K562 (cell line): ENCODE measurements around the gene LDB2. TPM values are rescaled to one million over a fixed set of nuclear protein-coding genes. Genes with fewer than 3 reads are reported as not detected.

Experiments used
- ATAC-seq: fragments of 200-7000 bp; cut with Tn5 transposase; 3 replicates; pipeline ENCODE4 v1.9.1; 2020; ENCODE audit warnings: moderate library complexity
- BruUV-seq: library from RNA; stranded (reverse); fragments of 400-500 nt; replicated peaks from 2 replicates; lab custom pipeline; 2021; lab: Mats Ljungman, UMichigan
- CTCF ChIA-PET: fragments of 300-600 bp; formaldehyde crosslinking; extraction: SDS; loops from one replicate; lab custom pipeline; 2021; ENCODE audit warnings: low intra/inter-chr PET ratio; lab: Yijun Ruan, JAX
- POLR2A ChIA-PET: fragments of 300-600, 350-650 bp; sonication (Branson Sonifier 250); formaldehyde crosslinking; extraction: SDS; loops from one replicate; lab custom pipeline; 2021; ENCODE audit warnings: antibody characterized with exemption, inconsistent platforms; lab: Yijun Ruan, JAX
- DNase-seq, 4 experiments: peaks; one replicate each; pipeline versions ENCODE4 v3.0.0 to v3.0.0-alpha.2; 2011 to 2018; ENCODE audit warnings: low spot score in 3 of 4, mixed read lengths in 3 of 4; ENCODE audit errors: extremely low read depth in 1 of 4
- FAIRE-seq: peaks from 2 replicates; lab custom pipeline; 2011; peaks lifted over from hg19 to GRCh38; lab: Jason Lieb, UNC
- H2AFZ ChIP-seq: 2 replicates; pipeline ENCODE4 v1.6.0; 2011; ENCODE audit warnings: low read depth, low read length, control low read depth, inconsistent platforms
- H3K27ac ChIP-seq: fragments of 200-600 bp; 3 replicates; pipeline ENCODE4 v1.8.0; 2011; ENCODE audit warnings: low read depth, mild to moderate bottlenecking, control low read depth, inconsistent platforms, low read length, moderate library complexity, mixed read lengths; ENCODE audit errors: extremely low read depth
- H3K27me3 ChIP-seq, 2 experiments: fragments of 300-600 bp in 1 of 2; 2 replicates in 1 of 2; 3 replicates in 1 of 2; pipeline versions ENCODE4 v1.6.0 to v1.8.0; 2011; ENCODE audit warnings: inconsistent platforms in 2 of 2, low read length in 2 of 2, mild to moderate bottlenecking in 1 of 2, mixed read lengths in 1 of 2, moderate library complexity in 1 of 2; ENCODE audit not compliant: control insufficient read depth in 2 of 2, insufficient read depth in 2 of 2
- H3K36me3 ChIP-seq: fragments of 300-600 bp; 3 replicates; pipeline ENCODE4 v1.8.0; 2011; ENCODE audit warnings: mild to moderate bottlenecking, low read length, inconsistent platforms; ENCODE audit not compliant: control insufficient read depth, insufficient read depth
- H3K4me1 ChIP-seq, 2 experiments: fragments of 200-600 bp in 1 of 2; replicated peaks in 1 of 2; 2 replicates in 1 of 2; 3 replicates in 1 of 2; pipeline versions ENCODE4 v1.5.1 to v1.8.0; 2011; ENCODE audit warnings: inconsistent platforms in 2 of 2, low read length in 2 of 2, mild to moderate bottlenecking in 1 of 2, mixed read lengths in 1 of 2, moderate library complexity in 1 of 2; ENCODE audit not compliant: control insufficient read depth in 2 of 2, insufficient read depth in 2 of 2
- H3K4me2 ChIP-seq: 2 replicates; pipeline ENCODE4 v1.6.1; 2011; ENCODE audit warnings: low read length, control low read depth, inconsistent platforms, mixed read lengths; ENCODE audit not compliant: insufficient read depth
- H3K4me3 ChIP-seq: fragments of 200-600 bp; sonication (generic), shearing (Covaris generic); 2 replicates; pipeline ENCODE4 v1.5.1; 2016; ENCODE audit warnings: control low read depth, inconsistent platforms
- H3K79me2 ChIP-seq: fragments of 200-600 bp; 3 replicates; pipeline ENCODE4 v1.8.0; 2011; ENCODE audit warnings: low read length, inconsistent platforms; ENCODE audit not compliant: control insufficient read depth, insufficient read depth
- H3K9ac ChIP-seq, 2 experiments: 2 replicates each; pipeline versions ENCODE4 v1.6.0 to v1.6.1; 2011; ENCODE audit warnings: low read depth in 2 of 2, low read length in 2 of 2, control low read depth in 1 of 2, inconsistent platforms in 1 of 2, mild to moderate bottlenecking in 1 of 2, mixed read lengths in 1 of 2; ENCODE audit not compliant: insufficient read depth in 1 of 2
- H3K9me1 ChIP-seq: one replicate; pipeline ENCODE4 v1.6.0; 2011; ENCODE audit warnings: inconsistent platforms, mild to moderate bottlenecking, low read length, moderate library complexity; ENCODE audit not compliant: control insufficient read depth, insufficient read depth
- H3K9me3 ChIP-seq: replicated peaks from 2 replicates; pipeline ENCODE4 v1.5.1; 2011; ENCODE audit warnings: low read depth, low read length, inconsistent platforms; ENCODE audit not compliant: control insufficient read depth, insufficient read depth
- H4K20me1 ChIP-seq: replicated peaks from 2 replicates; pipeline ENCODE4 v1.6.1; 2011; ENCODE audit warnings: low read length, inconsistent platforms, mixed read lengths; ENCODE audit not compliant: control insufficient read depth, insufficient read depth
- CTBP1 ChIP-seq: fragments of 450-650 bp; IDR thresholded peaks from 2 replicates; pipeline ENCODE4 v1.6.1; 2016; ENCODE audit warnings: borderline replicate concordance
- SREBF2 ChIP-seq: sonication (generic); formaldehyde crosslinking; IDR thresholded peaks from 2 replicates; pipeline ENCODE4 v1.4.0; 2020; ENCODE audit warnings: mild to moderate bottlenecking, missing genetic modification reagents
- ZKSCAN1 ChIP-seq: fragments of 150-350 bp; IDR thresholded peaks from 2 replicates; pipeline ENCODE4 v1.6.1; 2016; ENCODE audit warnings: low read depth, low read length
- WGBS: fragments of 100-300 bp; shearing (Covaris generic); methylation state at CpG from one replicate; pipeline ENCODE4 v1.1.6; 2016; ENCODE audit warnings: low coverage, mixed read lengths; ENCODE audit not compliant: insufficient coverage; ENCODE audit errors: missing lambda C conversion rate; 5-methylcytosine and 5-hydroxymethylcytosine counted together
- in situ Hi-C: fragments of 300-500 bp; cut with MboI; formaldehyde crosslinking; loops from 4 replicates; pipeline ENCODE4 v1.15.0; 2018; ENCODE audit warnings: inconsistent platforms, mixed read lengths
- intact Hi-C: fragments of 100-400 bp; cut with micrococcal nuclease; formaldehyde crosslinking; loops from 2 replicates; pipeline ENCODE4 v1.14.2; 2022
- polyA plus RNA-seq, 8 experiments: library from polyadenylated mRNA; depleted of rRNA in 4 of 8; stranded (reverse) in 5 of 8; unstranded in 3 of 8; fragments of >200 nt; fragmentation: Nextera tagmentation in 2 of 8; fragmentation: Illumina TruSeq in 1 of 8; extraction: Ambion mirVana in 2 of 8; extraction: Trizol in 1 of 8; gene quantifications; 2 replicates each; pipeline versions ENCODE4 v1.2.1 to v1.2.3, GENCODE V29; 2011 to 2014; ENCODE audit warnings: inconsistent platforms in 1 of 8, missing spikeins in 1 of 8
- total RNA-seq, 7 experiments: library from RNA; depleted of rRNA in 6 of 7; stranded (reverse); fragments of >200 nt in 6 of 7; fragmentation: Illumina TruSeq in 2 of 7; extraction: Trizol in 2 of 7; gene quantifications; 2 replicates each; pipeline versions ENCODE4 v1.2.1 to v1.2.3, GENCODE V29; 2011 to 2021; ENCODE audit warnings: low replicate concordance in 1 of 7
- TF ChIP-seq, protein P1 (sequence below): fragments of 450-650 bp; formaldehyde crosslinking; IDR thresholded peaks from 2 replicates; pipeline ENCODE4 v1.4.0; 2020; ENCODE audit warnings: mild to moderate bottlenecking, moderate library complexity
- TF ChIP-seq, protein P2 (sequence below): sonication (generic); formaldehyde crosslinking; IDR thresholded peaks from 2 replicates; pipeline ENCODE4 v1.8.0; 2023; ENCODE audit warnings: mild to moderate bottlenecking, missing genetic modification reagents
- TF ChIP-seq, protein P3 (sequence below): fragments of 250-450 bp; sonication (Bioruptor Pico); IDR thresholded peaks from 2 replicates; pipeline ENCODE4 v1.4.0; 2020; ENCODE audit warnings: mild to moderate bottlenecking, moderate library complexity, borderline replicate concordance
- TF ChIP-seq, protein P4 (sequence below): fragments of 250-450 bp; sonication (Bioruptor Pico); IDR thresholded peaks from 2 replicates; pipeline ENCODE4 v1.8.0; 2022; ENCODE audit warnings: inconsistent platforms
- TF ChIP-seq, protein P5 (sequence below): fragments of 450-650 bp; IDR thresholded peaks from 2 replicates; pipeline ENCODE4 v1.6.1; 2017; ENCODE audit warnings: antibody characterized with exemption, mild to moderate bottlenecking

Gene LDB2
- total and polyA plus RNA-seq, 9 of the 15 experiments (the other 6 are each of a cell fraction or from before 2014, with no cell fraction given), result 0.10 to 0.20 TPM; not detected in 7

DNA sequence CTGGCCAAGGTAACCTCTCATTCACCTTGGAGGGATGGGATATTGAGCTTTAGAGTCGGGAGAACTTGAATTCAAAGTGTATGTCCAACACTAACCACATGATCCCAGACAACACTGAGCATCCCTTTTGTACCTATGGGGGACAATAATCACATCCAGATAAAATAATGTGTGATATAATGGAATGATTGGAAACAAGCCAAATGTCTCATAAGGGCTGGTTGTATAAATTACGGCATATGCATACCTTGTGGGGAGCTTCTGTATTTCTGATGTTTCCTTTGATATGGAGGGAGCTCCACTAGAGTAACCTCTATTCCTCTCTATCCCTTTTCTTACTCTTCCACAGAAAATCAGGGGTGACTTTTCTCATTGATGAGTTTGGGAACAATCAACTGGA, 40.7 kb upstream of the LDB2 start (continued):
- TF ChIP-seq, protein P1, sequence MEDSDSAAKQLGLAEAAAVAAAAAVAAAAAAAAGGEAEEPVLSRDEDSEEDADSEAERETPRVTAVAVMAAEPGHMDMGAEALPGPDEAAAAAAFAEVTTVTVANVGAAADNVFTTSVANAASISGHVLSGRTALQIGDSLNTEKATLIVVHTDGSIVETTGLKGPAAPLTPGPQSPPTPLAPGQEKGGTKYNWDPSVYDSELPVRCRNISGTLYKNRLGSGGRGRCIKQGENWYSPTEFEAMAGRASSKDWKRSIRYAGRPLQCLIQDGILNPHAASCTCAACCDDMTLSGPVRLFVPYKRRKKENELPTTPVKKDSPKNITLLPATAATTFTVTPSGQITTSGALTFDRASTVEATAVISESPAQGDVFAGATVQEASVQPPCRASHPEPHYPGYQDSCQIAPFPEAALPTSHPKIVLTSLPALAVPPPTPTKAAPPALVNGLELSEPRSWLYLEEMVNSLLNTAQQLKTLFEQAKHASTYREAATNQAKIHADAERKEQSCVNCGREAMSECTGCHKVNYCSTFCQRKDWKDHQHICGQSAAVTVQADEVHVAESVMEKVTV, result no peak
- TF ChIP-seq SREBF2, result no peak

DNA sequence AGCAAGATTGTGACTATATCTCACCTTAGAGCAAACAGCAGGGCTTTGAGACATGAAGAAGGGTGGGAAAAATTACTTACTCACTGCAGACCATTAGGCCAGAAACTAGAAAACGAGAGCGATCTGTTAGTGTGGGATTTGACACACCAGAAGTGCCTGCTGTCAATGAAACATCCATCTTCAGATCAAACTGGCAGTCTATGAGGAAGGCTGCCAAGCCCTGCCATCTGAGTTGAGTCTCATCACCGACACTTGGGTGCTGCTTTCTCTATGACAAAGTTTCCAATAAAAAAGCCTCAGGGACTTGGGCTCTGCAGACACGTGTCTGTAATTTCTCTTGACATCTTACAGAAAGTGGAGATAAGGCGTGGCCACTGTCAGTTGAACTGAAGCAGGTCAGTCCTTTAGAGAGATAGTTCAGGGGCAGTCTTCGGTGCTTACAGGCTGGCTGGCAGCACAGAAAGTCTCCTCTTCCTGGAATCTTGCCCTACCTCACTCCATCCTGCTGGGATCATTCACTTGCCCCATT, 40.1 kb upstream of the LDB2 start:
- no peak overlapping the region for H3K4me3 ChIP-seq
- ATAC-seq, result no peak
- H3K4me2 ChIP-seq, result no peak overlapping the region
- ChIA-PET POLR2A (no interaction called here), CTCF (no interaction called here)
- DNase-seq, result no peak
- no peak overlapping the region for H3K27ac ChIP-seq
- intact Hi-C loops (no loop called here), in situ Hi-C loops (no loop called here)
- H4K20me1 ChIP-seq, result no peaks in the 10 kb centered on the region
- H3K27me3 ChIP-seq, result peaks cover 0 to under 1% of the 10 kb centered on the region in 2 experiments; a peak in 1 of 5 replicates
- no peaks in the 10 kb centered on the region for H3K79me2 ChIP-seq
- H3K4me1 ChIP-seq, result no peaks in the 10 kb centered on the region
- H3K36me3 ChIP-seq, result no peaks in the 10 kb centered on the region
- FAIRE-seq, result no peak
- no TSS peak for BruUV-seq
- H2AFZ ChIP-seq, result no peak overlapping the region
- WGBS, result 0% methylated on average over 6 of the region's 6 CpGs
- H3K9ac ChIP-seq, result no peak overlapping the region
- H3K9me1 ChIP-seq, result no peaks in the 10 kb centered on the region
- H3K9me3 ChIP-seq, result no peaks in the 10 kb centered on the region
- TF ChIP-seq, protein P2, sequence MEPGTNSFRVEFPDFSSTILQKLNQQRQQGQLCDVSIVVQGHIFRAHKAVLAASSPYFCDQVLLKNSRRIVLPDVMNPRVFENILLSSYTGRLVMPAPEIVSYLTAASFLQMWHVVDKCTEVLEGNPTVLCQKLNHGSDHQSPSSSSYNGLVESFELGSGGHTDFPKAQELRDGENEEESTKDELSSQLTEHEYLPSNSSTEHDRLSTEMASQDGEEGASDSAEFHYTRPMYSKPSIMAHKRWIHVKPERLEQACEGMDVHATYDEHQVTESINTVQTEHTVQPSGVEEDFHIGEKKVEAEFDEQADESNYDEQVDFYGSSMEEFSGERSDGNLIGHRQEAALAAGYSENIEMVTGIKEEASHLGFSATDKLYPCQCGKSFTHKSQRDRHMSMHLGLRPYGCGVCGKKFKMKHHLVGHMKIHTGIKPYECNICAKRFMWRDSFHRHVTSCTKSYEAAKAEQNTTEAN, result no peak
- TF ChIP-seq, protein P3, sequence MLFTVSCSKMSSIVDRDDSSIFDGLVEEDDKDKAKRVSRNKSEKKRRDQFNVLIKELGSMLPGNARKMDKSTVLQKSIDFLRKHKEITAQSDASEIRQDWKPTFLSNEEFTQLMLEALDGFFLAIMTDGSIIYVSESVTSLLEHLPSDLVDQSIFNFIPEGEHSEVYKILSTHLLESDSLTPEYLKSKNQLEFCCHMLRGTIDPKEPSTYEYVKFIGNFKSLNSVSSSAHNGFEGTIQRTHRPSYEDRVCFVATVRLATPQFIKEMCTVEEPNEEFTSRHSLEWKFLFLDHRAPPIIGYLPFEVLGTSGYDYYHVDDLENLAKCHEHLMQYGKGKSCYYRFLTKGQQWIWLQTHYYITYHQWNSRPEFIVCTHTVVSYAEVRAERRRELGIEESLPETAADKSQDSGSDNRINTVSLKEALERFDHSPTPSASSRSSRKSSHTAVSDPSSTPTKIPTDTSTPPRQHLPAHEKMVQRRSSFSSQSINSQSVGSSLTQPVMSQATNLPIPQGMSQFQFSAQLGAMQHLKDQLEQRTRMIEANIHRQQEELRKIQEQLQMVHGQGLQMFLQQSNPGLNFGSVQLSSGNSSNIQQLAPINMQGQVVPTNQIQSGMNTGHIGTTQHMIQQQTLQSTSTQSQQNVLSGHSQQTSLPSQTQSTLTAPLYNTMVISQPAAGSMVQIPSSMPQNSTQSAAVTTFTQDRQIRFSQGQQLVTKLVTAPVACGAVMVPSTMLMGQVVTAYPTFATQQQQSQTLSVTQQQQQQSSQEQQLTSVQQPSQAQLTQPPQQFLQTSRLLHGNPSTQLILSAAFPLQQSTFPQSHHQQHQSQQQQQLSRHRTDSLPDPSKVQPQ, result no peak
- TF ChIP-seq, protein P4, sequence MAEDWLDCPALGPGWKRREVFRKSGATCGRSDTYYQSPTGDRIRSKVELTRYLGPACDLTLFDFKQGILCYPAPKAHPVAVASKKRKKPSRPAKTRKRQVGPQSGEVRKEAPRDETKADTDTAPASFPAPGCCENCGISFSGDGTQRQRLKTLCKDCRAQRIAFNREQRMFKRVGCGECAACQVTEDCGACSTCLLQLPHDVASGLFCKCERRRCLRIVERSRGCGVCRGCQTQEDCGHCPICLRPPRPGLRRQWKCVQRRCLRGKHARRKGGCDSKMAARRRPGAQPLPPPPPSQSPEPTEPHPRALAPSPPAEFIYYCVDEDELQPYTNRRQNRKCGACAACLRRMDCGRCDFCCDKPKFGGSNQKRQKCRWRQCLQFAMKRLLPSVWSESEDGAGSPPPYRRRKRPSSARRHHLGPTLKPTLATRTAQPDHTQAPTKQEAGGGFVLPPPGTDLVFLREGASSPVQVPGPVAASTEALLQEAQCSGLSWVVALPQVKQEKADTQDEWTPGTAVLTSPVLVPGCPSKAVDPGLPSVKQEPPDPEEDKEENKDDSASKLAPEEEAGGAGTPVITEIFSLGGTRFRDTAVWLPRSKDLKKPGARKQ (CRISPR knock-in tag), result no peak
- no peak for TF ChIP-seq ZKSCAN1
- TF ChIP-seq CTBP1, result no peak
- TF ChIP-seq, protein P5, sequence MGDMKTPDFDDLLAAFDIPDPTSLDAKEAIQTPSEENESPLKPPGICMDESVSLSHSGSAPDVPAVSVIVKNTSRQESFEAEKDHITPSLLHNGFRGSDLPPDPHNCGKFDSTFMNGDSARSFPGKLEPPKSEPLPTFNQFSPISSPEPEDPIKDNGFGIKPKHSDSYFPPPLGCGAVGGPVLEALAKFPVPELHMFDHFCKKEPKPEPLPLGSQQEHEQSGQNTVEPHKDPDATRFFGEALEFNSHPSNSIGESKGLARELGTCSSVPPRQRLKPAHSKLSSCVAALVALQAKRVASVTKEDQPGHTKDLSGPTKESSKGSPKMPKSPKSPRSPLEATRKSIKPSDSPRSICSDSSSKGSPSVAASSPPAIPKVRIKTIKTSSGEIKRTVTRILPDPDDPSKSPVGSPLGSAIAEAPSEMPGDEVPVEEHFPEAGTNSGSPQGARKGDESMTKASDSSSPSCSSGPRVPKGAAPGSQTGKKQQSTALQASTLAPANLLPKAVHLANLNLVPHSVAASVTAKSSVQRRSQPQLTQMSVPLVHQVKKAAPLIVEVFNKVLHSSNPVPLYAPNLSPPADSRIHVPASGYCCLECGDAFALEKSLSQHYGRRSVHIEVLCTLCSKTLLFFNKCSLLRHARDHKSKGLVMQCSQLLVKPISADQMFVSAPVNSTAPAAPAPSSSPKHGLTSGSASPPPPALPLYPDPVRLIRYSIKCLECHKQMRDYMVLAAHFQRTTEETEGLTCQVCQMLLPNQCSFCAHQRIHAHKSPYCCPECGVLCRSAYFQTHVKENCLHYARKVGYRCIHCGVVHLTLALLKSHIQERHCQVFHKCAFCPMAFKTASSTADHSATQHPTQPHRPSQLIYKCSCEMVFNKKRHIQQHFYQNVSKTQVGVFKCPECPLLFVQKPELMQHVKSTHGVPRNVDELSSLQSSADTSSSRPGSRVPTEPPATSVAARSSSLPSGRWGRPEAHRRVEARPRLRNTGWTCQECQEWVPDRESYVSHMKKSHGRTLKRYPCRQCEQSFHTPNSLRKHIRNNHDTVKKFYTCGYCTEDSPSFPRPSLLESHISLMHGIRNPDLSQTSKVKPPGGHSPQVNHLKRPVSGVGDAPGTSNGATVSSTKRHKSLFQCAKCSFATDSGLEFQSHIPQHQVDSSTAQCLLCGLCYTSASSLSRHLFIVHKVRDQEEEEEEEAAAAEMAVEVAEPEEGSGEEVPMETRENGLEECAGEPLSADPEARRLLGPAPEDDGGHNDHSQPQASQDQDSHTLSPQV, result no peak
